PC-3 (cell line): ENCODE data around the gene CHD9. TPM values are rescaled to one million over a fixed set of nuclear protein-coding genes. Genes with fewer than 3 reads are reported as not detected.

Experiments
- ATAC-seq: fragments of 200-7000 bp; cut with Tn5 transposase; 2 replicates; pipeline ENCODE4 v1.9.1; 2020; ENCODE audit warnings: mild to moderate bottlenecking, moderate library complexity
- BruUV-seq: library from RNA; stranded (reverse); fragments of 400-500 nt; replicated peaks from 2 replicates; lab custom pipeline; 2021; lab: Mats Ljungman, UMichigan
- CTCF ChIA-PET: fragments of 300-600 bp; sonication (Branson Sonifier 250); formaldehyde crosslinking; loops from one replicate; lab custom pipeline; 2022; ENCODE audit warnings: antibody characterized with exemption; lab: Charles Lee
- POLR2A ChIA-PET: fragments of 300-600 bp; sonication (Branson Sonifier 250); formaldehyde crosslinking; loops from one replicate; lab custom pipeline; 2022; ENCODE audit warnings: antibody characterized with exemption; ENCODE audit not compliant: unreplicated experiment; lab: Charles Lee
- DNase-seq: peaks from one replicate; pipeline ENCODE4 v3.0.0-alpha.2; 2015
- H2AFZ ChIP-seq: fragments of 300-600 bp; sonication (generic); 2 replicates; pipeline ENCODE4 v1.6.0; 2016; ENCODE audit warnings: antibody characterized with exemption, low read length
- H3F3A ChIP-seq: fragments of 300-600 bp; sonication (generic); one replicate; pipeline ENCODE4 v1.6.0; 2017; ENCODE audit warnings: antibody characterized with exemption, low read length, control low read depth, mild to moderate bottlenecking; ENCODE audit not compliant: unreplicated experiment
- H3K27ac ChIP-seq: fragments of 300-600 bp; sonication (generic); 2 replicates; pipeline ENCODE4 v1.5.1; 2016; ENCODE audit warnings: mild to moderate bottlenecking, low read length
- H3K27me3 ChIP-seq: fragments of 300-600 bp; sonication (generic); 2 replicates; pipeline ENCODE4 v1.6.1; 2016; ENCODE audit warnings: low read length, mixed read lengths
- H3K36me3 ChIP-seq: fragments of 300-600 bp; sonication (generic); 2 replicates; pipeline ENCODE4 v1.6.1; 2016; ENCODE audit warnings: low read depth, mixed run types, low read length, mixed read lengths
- H3K4me1 ChIP-seq: fragments of 300-600 bp; sonication (generic); 2 replicates; pipeline ENCODE4 v1.5.1; 2016; ENCODE audit warnings: low read length; ENCODE audit not compliant: insufficient read depth
- H3K4me2 ChIP-seq: fragments of 300-600 bp; sonication (generic); 2 replicates; pipeline ENCODE4 v1.6.0; 2016; ENCODE audit warnings: low read length
- H3K4me3 ChIP-seq: fragments of 300-600 bp; sonication (generic); 2 replicates; pipeline ENCODE4 v1.5.1; 2016; ENCODE audit warnings: mild to moderate bottlenecking, low read length, mixed read lengths
- H3K79me2 ChIP-seq: fragments of 300-600 bp; sonication (generic); 2 replicates; pipeline ENCODE4 v1.6.1; 2017; ENCODE audit warnings: low read length, mixed read lengths
- H3K9ac ChIP-seq: fragments of 300-600 bp; sonication (generic); 2 replicates; pipeline ENCODE4 v1.6.0; 2016; ENCODE audit warnings: mild to moderate bottlenecking, low read length
- H3K9me2 ChIP-seq: fragments of 300-600 bp; sonication (generic); replicated peaks from 2 replicates; pipeline ENCODE4 v1.6.1; 2016; ENCODE audit warnings: mixed run types, low read length, mixed read lengths
- H3K9me3 ChIP-seq: fragments of 300-600 bp; sonication (generic); 2 replicates; pipeline ENCODE4 v1.6.1; 2016; ENCODE audit warnings: low read length, mixed read lengths
- H4K20me1 ChIP-seq: fragments of 300-600 bp; sonication (generic); 2 replicates; pipeline ENCODE4 v1.6.1; 2016; ENCODE audit warnings: low read length, mixed read lengths
- EZH2 ChIP-seq: fragments of 300-600 bp; sonication (generic); IDR thresholded peaks from one replicate; pipeline ENCODE4 v1.6.1; 2017; ENCODE audit warnings: antibody characterized with exemption, mild to moderate bottlenecking, low read length; ENCODE audit not compliant: unreplicated experiment
- EZH2phosphoT487 ChIP-seq: fragments of 300-600 bp; sonication (generic); IDR thresholded peaks from 2 replicates; pipeline ENCODE4 v1.6.1; 2018; ENCODE audit warnings: mild to moderate bottlenecking, antibody characterized with exemption, low read length, borderline replicate concordance
- intact Hi-C: fragments of 100-400 bp; cut with micrococcal nuclease; formaldehyde crosslinking; loops from 2 replicates; pipeline ENCODE4 v1.9.0; 2023
- total RNA-seq: library from RNA; depleted of rRNA; stranded (reverse); fragments of >200 nt; gene quantifications from 2 replicates; pipeline ENCODE4 v1.2.3, GENCODE V29; 2014
- TF ChIP-seq, protein P1 (sequence below): fragments of 300-600 bp; sonication (generic); conservative IDR thresholded peaks from 2 replicates; pipeline ENCODE4 v1.5.1; 2017; ENCODE audit warnings: antibody characterized with exemption, low read depth, mild to moderate bottlenecking, low read length

Gene CHD9
- total RNA-seq, 1 experiment from 2014 or later: 13.3 TPM

GRCh38 chr16:53111078-53111791 lies 56.4 kb downstream of the CHD9 start:
- Histone ChIP-seq H3K4me1 (no peaks in the 10 kb centered on the region), H3F3A (no peaks in the 10 kb centered on the region), H3K9me3 (no peaks in the 10 kb centered on the region), H3K27me3 (no peaks in the 10 kb centered on the region), H2AFZ (no peak overlapping the region), H3K4me2 (no peak overlapping the region), H3K9ac (no peak overlapping the region), H3K36me3 (no peaks in the 10 kb centered on the region), H3K4me3 (no peak overlapping the region), H3K9me2 (no peaks in the 10 kb centered on the region), H4K20me1 (no peaks in the 10 kb centered on the region), H3K79me2 (no peaks in the 10 kb centered on the region), H3K27ac (no peak overlapping the region)
- TF ChIP-seq EZH2 (no peak), EZH2phosphoT487 (no peak)
- TF ChIP-seq, protein P1, sequence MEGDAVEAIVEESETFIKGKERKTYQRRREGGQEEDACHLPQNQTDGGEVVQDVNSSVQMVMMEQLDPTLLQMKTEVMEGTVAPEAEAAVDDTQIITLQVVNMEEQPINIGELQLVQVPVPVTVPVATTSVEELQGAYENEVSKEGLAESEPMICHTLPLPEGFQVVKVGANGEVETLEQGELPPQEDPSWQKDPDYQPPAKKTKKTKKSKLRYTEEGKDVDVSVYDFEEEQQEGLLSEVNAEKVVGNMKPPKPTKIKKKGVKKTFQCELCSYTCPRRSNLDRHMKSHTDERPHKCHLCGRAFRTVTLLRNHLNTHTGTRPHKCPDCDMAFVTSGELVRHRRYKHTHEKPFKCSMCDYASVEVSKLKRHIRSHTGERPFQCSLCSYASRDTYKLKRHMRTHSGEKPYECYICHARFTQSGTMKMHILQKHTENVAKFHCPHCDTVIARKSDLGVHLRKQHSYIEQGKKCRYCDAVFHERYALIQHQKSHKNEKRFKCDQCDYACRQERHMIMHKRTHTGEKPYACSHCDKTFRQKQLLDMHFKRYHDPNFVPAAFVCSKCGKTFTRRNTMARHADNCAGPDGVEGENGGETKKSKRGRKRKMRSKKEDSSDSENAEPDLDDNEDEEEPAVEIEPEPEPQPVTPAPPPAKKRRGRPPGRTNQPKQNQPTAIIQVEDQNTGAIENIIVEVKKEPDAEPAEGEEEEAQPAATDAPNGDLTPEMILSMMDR: no peak
- no peak for ATAC-seq
- DNase-seq: no peak
- intact Hi-C loops: no loop called here
- ChIA-PET CTCF (no interaction called here), POLR2A (interaction anchor here (0.6 kb wide), 1 partner anchor 26 kb away, joined by 26 read pairs; no protein-coding TSS in a partner anchor)
- no TSS peak for BruUV-seq

GRCh38 chr16:53112015-53112414 lies 57.2 kb downstream of the CHD9 start:
- ATAC-seq (no peak), DNase-seq (no peak)
- BruUV-seq: no TSS peak
- H3F3A ChIP-seq: no peaks in the 10 kb centered on the region
- H3K4me1 ChIP-seq: no peaks in the 10 kb centered on the region
- CTCF ChIA-PET: no interaction called here
- H4K20me1 ChIP-seq: no peaks in the 10 kb centered on the region
- POLR2A ChIA-PET: interaction anchor here (0.6 kb wide), 1 partner anchor 26 kb away, joined by 26 read pairs; no protein-coding TSS in a partner anchor
- H3K79me2 ChIP-seq: no peaks in the 10 kb centered on the region
- no peak overlapping the region for H3K4me2 ChIP-seq
- H3K9ac ChIP-seq: no peak overlapping the region
- no peak overlapping the region for H2AFZ ChIP-seq
- H3K27me3 ChIP-seq: no peaks in the 10 kb centered on the region
- no peaks in the 10 kb centered on the region for H3K9me2 ChIP-seq
- no peak overlapping the region for H3K27ac ChIP-seq
- no peak overlapping the region for H3K4me3 ChIP-seq
- intact Hi-C loops: no loop called here
- no peaks in the 10 kb centered on the region for H3K36me3 ChIP-seq
- TF ChIP-seq EZH2phosphoT487 (no peak), EZH2 (no peak)
- TF ChIP-seq, protein P1: no peak
- no peaks in the 10 kb centered on the region for H3K9me3 ChIP-seq

GRCh38 chr16:53115047-53115446 lies 60.3 kb downstream of the CHD9 start:
- TF ChIP-seq EZH2 (no peak), EZH2phosphoT487 (no peak)
- TF ChIP-seq, protein P1: no peak
- Histone ChIP-seq H3F3A (no peaks in the 10 kb centered on the region), H3K9me3 (no peaks in the 10 kb centered on the region), H3K36me3 (no peaks in the 10 kb centered on the region), H4K20me1 (no peaks in the 10 kb centered on the region), H3K4me1 (no peaks in the 10 kb centered on the region), H2AFZ (no peak overlapping the region), H3K79me2 (no peaks in the 10 kb centered on the region), H3K27me3 (no peaks in the 10 kb centered on the region), H3K27ac (no peak overlapping the region), H3K4me3 (no peak overlapping the region), H3K4me2 (no peak overlapping the region), H3K9ac (no peak overlapping the region), H3K9me2 (no peaks in the 10 kb centered on the region)
- no TSS peak for BruUV-seq
- DNase-seq: no peak
- ATAC-seq: no peak
- POLR2A ChIA-PET: no interaction called here
- intact Hi-C loops: no loop called here
- CTCF ChIA-PET: no interaction called here
